Measurements from ENCODE around the gene DPEP2. TPM values are rescaled to one million over a fixed set of nuclear protein-coding genes. Genes with fewer than 3 reads are reported as not detected.
A peak's percentile ranks its signal among the peaks of the same experiment; 100 is the strongest.

Gene DPEP2
- total and polyA plus RNA-seq, 8 donors: 0.61 to 5.2 (median 1.7) TPM; not detected in 2

GRCh38 chr16:68009157-68009735 lies 10.0 kb upstream of the DPEP2 start:
- TF ChIP-seq POLR2AphosphoS5 (IDR thresholded peaks at IDR 0.05) (no peak), EP300 (IDR thresholded peaks at IDR 0.05) (no peak), CTCF (IDR thresholded peaks at IDR 0.05) (no peak), POLR2A (IDR thresholded peaks at IDR 0.05) (no peak)
- peaks cover 0 to 12% (median 2%) of the 10 kb centered on the region in 4 donors for H3K4me1 ChIP-seq
- H3K4me3 ChIP-seq: no peak overlapping the region
- no peak for DNase-seq
- intact Hi-C loops (cut with DNase I; ENCODE audit: low total_unique reads): no loop called here
- WGBS, 5 donors: 61 to 67% (median 62%) methylated on average over 8 to 9 of the region's 9 CpGs
- H3K27me3 ChIP-seq: no peaks in the 10 kb centered on the region
- H3K9me3 ChIP-seq: no peaks in the 10 kb centered on the region
- H3K27ac ChIP-seq: no peak overlapping the region
- no peaks in the 10 kb centered on the region for H3K36me3 ChIP-seq

GRCh38 chr16:68005786-68006286 lies 6.6 kb upstream of the DPEP2 start:
- intact Hi-C loops (cut with DNase I; ENCODE audit: low total_unique reads): no loop called here
- Histone ChIP-seq H3K27me3 (no peaks in the 10 kb centered on the region), H3K9me3 (no peaks in the 10 kb centered on the region), H3K27ac (peak overlapping the region; percentile 13 to 77 (median 47)), H3K4me3 (no peak overlapping the region), H3K4me1 (peaks cover 0 to 17% (median 0%) of the 10 kb centered on the region in 4 donors), H3K36me3 (no peaks in the 10 kb centered on the region)
- 33 to 47% (median 38%) methylated on average over 6 of the region's 6 CpGs for WGBS, 5 donors
- TF ChIP-seq CTCF (IDR thresholded peaks at IDR 0.05): no peak
- no peak for TF ChIP-seq EP300 (IDR thresholded peaks at IDR 0.05)
- TF ChIP-seq POLR2AphosphoS5 (IDR thresholded peaks at IDR 0.05): no peak
- TF ChIP-seq POLR2A (IDR thresholded peaks at IDR 0.05): no peak
- DNase-seq: peak; percentile 31 to 68

GRCh38 chr16:68005211-68005610 lies 5.9 kb upstream of the DPEP2 start:
- DNase-seq: no peak
- peak overlapping the region; percentile 13 to 77 (median 47) for H3K27ac ChIP-seq
- no peak for TF ChIP-seq POLR2AphosphoS5 (IDR thresholded peaks at IDR 0.05)
- no peaks in the 10 kb centered on the region for H3K27me3 ChIP-seq
- H3K4me3 ChIP-seq: no peak overlapping the region
- intact Hi-C loops (cut with DNase I; ENCODE audit: low total_unique reads): no loop called here
- no peaks in the 10 kb centered on the region for H3K36me3 ChIP-seq
- WGBS, 5 donors: 83 to 90% (median 85%) methylated on average over 9 of the region's 9 CpGs
- H3K9me3 ChIP-seq: no peaks in the 10 kb centered on the region
- peaks cover 0 to 22% (median under 1%) of the 10 kb centered on the region in 4 donors for H3K4me1 ChIP-seq

GRCh38 chr16:68003031-68003430 lies 3.7 kb upstream of the DPEP2 start:
- Histone ChIP-seq H3K9me3 (no peaks in the 10 kb centered on the region), H3K27ac (no peak overlapping the region), H3K4me3 (no peak overlapping the region), H3K27me3 (no peaks in the 10 kb centered on the region), H3K36me3 (no peaks in the 10 kb centered on the region), H3K4me1 (peaks cover 0 to 35% (median 7%) of the 10 kb centered on the region in 4 donors)
- intact Hi-C loops (cut with DNase I; ENCODE audit: low total_unique reads): no loop called here
- TF ChIP-seq POLR2AphosphoS5 (IDR thresholded peaks at IDR 0.05): no peak
- no peak for TF ChIP-seq POLR2A (IDR thresholded peaks at IDR 0.05)
- no peak for TF ChIP-seq CTCF (IDR thresholded peaks at IDR 0.05)
- no peak for TF ChIP-seq EP300 (IDR thresholded peaks at IDR 0.05)
- WGBS, 5 donors: 80 to 92% (median 80%) methylated on average over 4 of the region's 4 CpGs
- no peak for DNase-seq

- no peaks in the 10 kb centered on the region for H3K36me3 ChIP-seq
- peak overlapping the region in 2 of 5 donors; percentile 65 to 66 for H3K27ac ChIP-seq
- DNase-seq: no peak
- H3K27me3 ChIP-seq: no peaks in the 10 kb centered on the region
- no peaks in the 10 kb centered on the region for H3K9me3 ChIP-seq
- intact Hi-C loops (cut with DNase I; ENCODE audit: low total_unique reads): no loop called here
- TF ChIP-seq CTCF (IDR thresholded peaks at IDR 0.05) (no peak), EP300 (IDR thresholded peaks at IDR 0.05) (no peak), POLR2A (IDR thresholded peaks at IDR 0.05) (no peak), POLR2AphosphoS5 (IDR thresholded peaks at IDR 0.05) (no peak)
- peaks cover 0 to 35% (median 7%) of the 10 kb centered on the region in 4 donors for H3K4me1 ChIP-seq
- 30 to 44% (median 40%) methylated on average over 3 of the region's 3 CpGs for WGBS, 5 donors
- H3K4me3 ChIP-seq: no peak overlapping the region
Observed at GRCh38 chr16:68000450-68000849, 1.2 kb upstream of the DPEP2 start.

All from stomach (tissue), 9 donors.